HCT116 (cell line): Measurements from ENCODE around the gene TRMU. TPM values are rescaled to one million over a fixed set of nuclear protein-coding genes. Genes with fewer than 3 reads are reported as not detected.

ENCODE experiments used
- ATAC-seq: fragments of 200-7000 bp; cut with Tn5 transposase; 2 replicates; pipeline ENCODE4 v1.9.1; 2020; ENCODE audit warnings: mild to moderate bottlenecking, moderate library complexity
- BruUV-seq: library from RNA; stranded (reverse); fragments of 400-500 nt; replicated peaks from 2 replicates; lab custom pipeline; 2021; lab: Mats Ljungman, UMichigan
- CTCF ChIA-PET: fragments of 300-600 bp; sonication (Branson Sonifier 250); formaldehyde crosslinking; loops from one replicate; lab custom pipeline; 2021; ENCODE audit warnings: antibody characterized with exemption; lab: Charles Lee
- POLR2A ChIA-PET: fragments of 300-600, 350-600 bp; sonication (Branson Sonifier 250); formaldehyde crosslinking; loops from one replicate; lab custom pipeline; 2021; ENCODE audit warnings: antibody characterized with exemption; lab: Charles Lee
- RAD21 ChIA-PET, 2 experiments: fragments of 300-600 bp; sonication (Branson Sonifier 250); formaldehyde crosslinking; loops; one replicate each; lab custom pipeline; 2023; ENCODE audit warnings: low total read pairs in 2 of 2; ENCODE audit not compliant: uncharacterized antibody in 2 of 2, unreplicated experiment in 2 of 2, low non-redundant PET in 1 of 2; lab: Charles Lee
- DNase-seq: peaks from one replicate; pipeline ENCODE4 v3.0.0-alpha.2; 2010; ENCODE audit warnings: low read depth, low spot score
- H2AFZ ChIP-seq: fragments of 200-600 bp; shearing (Covaris generic), sonication (generic); 2 replicates; pipeline ENCODE4 v1.6.1; 2017; ENCODE audit warnings: low read depth, mixed run types, mixed read lengths, antibody characterized with exemption, low read length; ENCODE audit not compliant: poor library complexity, severe bottlenecking
- H3K27ac ChIP-seq: 2 replicates; pipeline ENCODE4 v1.5.1; 2012; ENCODE audit warnings: low read depth, low read length
- H3K27me3 ChIP-seq: fragments of 200-600 bp; sonication (generic); 2 replicates; pipeline ENCODE4 v1.6.1; 2016; ENCODE audit warnings: mixed run types, low read length, mixed read lengths; ENCODE audit not compliant: insufficient read depth
- H3K36me3 ChIP-seq, 2 experiments: fragments of 200-500 bp in 1 of 2; fragments of 200-600 bp in 1 of 2; sonication (Bioruptor generic) in 1 of 2; sonication (generic) in 1 of 2; 2 replicates each; pipeline versions ENCODE4 v1.5.1 to v1.6.1; 2014 to 2016; ENCODE audit warnings: low read length in 2 of 2, inconsistent platforms in 1 of 2, mixed read lengths in 1 of 2, mixed run types in 1 of 2; ENCODE audit not compliant: insufficient read depth in 2 of 2, control insufficient read depth in 1 of 2
- H3K4me1 ChIP-seq, 2 experiments: fragments of 200-600 bp in 1 of 2; sonication (generic) in 1 of 2; 2 replicates each; pipeline versions ENCODE4 v1.5.1 to v1.6.1; 2012 to 2017; ENCODE audit warnings: low read length in 2 of 2, inconsistent platforms in 1 of 2, mild to moderate bottlenecking in 1 of 2, mixed read lengths in 1 of 2, mixed run types in 1 of 2, moderate library complexity in 1 of 2; ENCODE audit not compliant: insufficient read depth in 2 of 2, control insufficient read depth in 1 of 2
- H3K4me2 ChIP-seq: fragments of 200-600 bp; sonication (generic); 2 replicates; pipeline ENCODE4 v1.6.1; 2017; ENCODE audit warnings: mixed run types, low read length, mixed read lengths
- H3K4me3 ChIP-seq, 2 experiments: fragments of 200-600 bp in 1 of 2; sonication (generic) in 1 of 2; replicated peaks in 1 of 2; 2 replicates each; pipeline ENCODE4 v1.5.1; 2011 to 2016; ENCODE audit warnings: low read length in 2 of 2, control low read depth in 1 of 2, low read depth in 1 of 2, mild to moderate bottlenecking in 1 of 2, mixed read lengths in 1 of 2, mixed run types in 1 of 2
- H3K79me2 ChIP-seq: fragments of 200-600 bp; sonication (generic); 2 replicates; pipeline ENCODE4 v1.6.1; 2017; ENCODE audit warnings: mild to moderate bottlenecking, mixed run types, low read length, moderate library complexity, mixed read lengths; ENCODE audit not compliant: insufficient read depth
- H3K9ac ChIP-seq: fragments of 200-600 bp; sonication (generic); 2 replicates; pipeline ENCODE4 v1.6.1; 2016; ENCODE audit warnings: low read length, mixed read lengths
- H3K9me2 ChIP-seq: fragments of 200-600 bp; sonication (generic), shearing (Covaris generic); 2 replicates; pipeline ENCODE4 v1.6.1; 2017; ENCODE audit warnings: mixed run types, mild to moderate bottlenecking, moderate library complexity; ENCODE audit not compliant: insufficient read depth
- H3K9me3 ChIP-seq, 2 experiments: fragments of 200-500 bp in 1 of 2; fragments of 200-600 bp in 1 of 2; sonication (Bioruptor generic) in 1 of 2; sonication (generic) in 1 of 2; 2 replicates each; pipeline ENCODE4 v1.6.1; 2014 to 2017; ENCODE audit warnings: low read length in 2 of 2, mixed read lengths in 2 of 2, inconsistent platforms in 1 of 2, low read depth in 1 of 2, mild to moderate bottlenecking in 1 of 2, mixed run types in 1 of 2, moderate library complexity in 1 of 2; ENCODE audit not compliant: control insufficient read depth in 1 of 2, insufficient read depth in 1 of 2
- H4K20me1 ChIP-seq: fragments of 200-600 bp; sonication (generic), shearing (Covaris generic); 2 replicates; pipeline ENCODE4 v1.6.1; 2017; ENCODE audit warnings: mixed run types, mild to moderate bottlenecking, moderate library complexity; ENCODE audit not compliant: insufficient read depth
- CEBPB ChIP-seq: IDR thresholded peaks from 2 replicates; pipeline ENCODE4 v1.6.1; 2012; ENCODE audit warnings: low read depth
- ZNF274 ChIP-seq: fragments of 200-500 bp; sonication (Bioruptor generic); IDR thresholded peaks from 2 replicates; pipeline ENCODE4 v1.6.1; 2014; ENCODE audit warnings: mild to moderate bottlenecking, low read depth, low read length, inconsistent platforms
- intact Hi-C: fragments of 100-400 bp; cut with micrococcal nuclease; formaldehyde crosslinking; loops from 2 replicates; pipeline ENCODE4 v1.10.0; 2022
- total RNA-seq: library from RNA; stranded (reverse); gene quantifications from one replicate; pipeline ENCODE4 v1.2.1, GENCODE V29; 2021; ENCODE audit not compliant: unreplicated experiment
- TF ChIP-seq, protein P1 (sequence below): IDR thresholded peaks from 2 replicates; pipeline ENCODE4 v1.6.1; 2012; ENCODE audit warnings: low read depth

The TRMU gene
- total RNA-seq, 1 experiment from 2014 or later: 65.4 TPM

DNA sequence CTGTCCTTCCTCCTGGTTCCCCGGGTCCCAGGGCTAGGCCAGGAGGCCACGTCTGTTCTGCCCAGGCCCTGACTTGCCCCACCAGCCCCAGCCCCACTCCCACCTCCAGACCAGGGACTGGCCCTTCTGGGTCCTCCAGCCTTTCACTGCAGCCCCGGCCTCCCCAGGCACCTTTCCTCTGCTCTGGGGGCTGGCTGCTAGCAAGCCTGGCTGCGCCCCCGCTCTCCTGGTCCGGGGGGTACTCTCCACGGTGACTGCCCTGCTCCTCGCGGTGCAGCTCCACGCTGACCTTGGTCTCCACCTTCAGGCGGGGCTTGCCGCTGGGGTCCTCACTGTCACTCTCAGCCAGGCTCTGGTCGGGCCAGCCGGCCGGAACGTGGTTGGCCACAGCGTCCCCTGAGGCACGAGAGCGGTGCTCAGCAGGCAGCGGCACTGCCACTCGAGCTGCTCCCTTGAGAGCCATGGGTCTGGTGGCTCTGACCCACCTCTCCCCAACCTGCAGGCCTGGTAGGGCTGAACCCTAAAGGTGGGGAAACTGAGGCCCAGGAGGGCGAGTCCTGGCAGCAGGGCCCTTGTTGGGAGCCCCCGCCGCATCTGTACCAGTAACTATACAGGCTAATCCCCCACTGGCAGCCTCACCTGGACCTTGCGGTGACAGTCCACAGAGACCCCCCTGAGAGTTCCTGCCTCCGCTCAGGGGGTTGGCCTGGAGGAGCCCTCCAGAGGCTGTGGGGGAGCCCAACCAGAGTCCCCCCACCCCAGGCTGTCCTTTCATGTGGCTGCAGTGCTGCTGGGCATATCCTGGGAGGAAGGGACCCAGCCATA, 29.0 kb downstream of the TRMU start:
- Histone ChIP-seq H3K9ac (no peak overlapping the region), H4K20me1 (no peaks in the 10 kb centered on the region), H3K9me3 (no peaks in the 10 kb centered on the region), H2AFZ (no peak overlapping the region), H3K9me2 (no peaks in the 10 kb centered on the region), H3K4me2 (no peak overlapping the region), H3K27me3 (no peaks in the 10 kb centered on the region), H3K36me3 (no peaks in the 10 kb centered on the region; a peak in 1 of 4 replicates), H3K79me2 (no peaks in the 10 kb centered on the region), H3K27ac (no peak overlapping the region), H3K4me3 (no peak overlapping the region), H3K4me1 (peaks cover 0 to 9% of the 10 kb centered on the region in 2 experiments; a peak in 2 of 4 replicates)
- no peak for ATAC-seq
- intact Hi-C loops: no loop called here
- DNase-seq: no peak
- ChIA-PET POLR2A (no interaction called here), RAD21 (no interaction called here), CTCF (no interaction called here)
- no peak for TF ChIP-seq ZNF274
- TF ChIP-seq, protein P1, sequence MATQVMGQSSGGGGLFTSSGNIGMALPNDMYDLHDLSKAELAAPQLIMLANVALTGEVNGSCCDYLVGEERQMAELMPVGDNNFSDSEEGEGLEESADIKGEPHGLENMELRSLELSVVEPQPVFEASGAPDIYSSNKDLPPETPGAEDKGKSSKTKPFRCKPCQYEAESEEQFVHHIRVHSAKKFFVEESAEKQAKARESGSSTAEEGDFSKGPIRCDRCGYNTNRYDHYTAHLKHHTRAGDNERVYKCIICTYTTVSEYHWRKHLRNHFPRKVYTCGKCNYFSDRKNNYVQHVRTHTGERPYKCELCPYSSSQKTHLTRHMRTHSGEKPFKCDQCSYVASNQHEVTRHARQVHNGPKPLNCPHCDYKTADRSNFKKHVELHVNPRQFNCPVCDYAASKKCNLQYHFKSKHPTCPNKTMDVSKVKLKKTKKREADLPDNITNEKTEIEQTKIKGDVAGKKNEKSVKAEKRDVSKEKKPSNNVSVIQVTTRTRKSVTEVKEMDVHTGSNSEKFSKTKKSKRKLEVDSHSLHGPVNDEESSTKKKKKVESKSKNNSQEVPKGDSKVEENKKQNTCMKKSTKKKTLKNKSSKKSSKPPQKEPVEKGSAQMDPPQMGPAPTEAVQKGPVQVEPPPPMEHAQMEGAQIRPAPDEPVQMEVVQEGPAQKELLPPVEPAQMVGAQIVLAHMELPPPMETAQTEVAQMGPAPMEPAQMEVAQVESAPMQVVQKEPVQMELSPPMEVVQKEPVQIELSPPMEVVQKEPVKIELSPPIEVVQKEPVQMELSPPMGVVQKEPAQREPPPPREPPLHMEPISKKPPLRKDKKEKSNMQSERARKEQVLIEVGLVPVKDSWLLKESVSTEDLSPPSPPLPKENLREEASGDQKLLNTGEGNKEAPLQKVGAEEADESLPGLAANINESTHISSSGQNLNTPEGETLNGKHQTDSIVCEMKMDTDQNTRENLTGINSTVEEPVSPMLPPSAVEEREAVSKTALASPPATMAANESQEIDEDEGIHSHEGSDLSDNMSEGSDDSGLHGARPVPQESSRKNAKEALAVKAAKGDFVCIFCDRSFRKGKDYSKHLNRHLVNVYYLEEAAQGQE: no peak
- no TSS peak for BruUV-seq

- H3K27ac ChIP-seq: no peak overlapping the region
- ChIA-PET CTCF (no interaction called here), POLR2A (no interaction called here), RAD21 (no interaction called here)
- no peaks in the 10 kb centered on the region for H3K9me3 ChIP-seq
- H3K36me3 ChIP-seq: no peaks in the 10 kb centered on the region; a peak in 1 of 4 replicates
- ATAC-seq (no peak), DNase-seq (no peak)
- intact Hi-C loops: no loop called here
- no peak overlapping the region for H3K9ac ChIP-seq
- no peaks in the 10 kb centered on the region for H3K27me3 ChIP-seq
- H2AFZ ChIP-seq: no peak overlapping the region
- H3K9me2 ChIP-seq: no peaks in the 10 kb centered on the region
- peaks cover 0 to 9% of the 10 kb centered on the region in 2 experiments; a peak in 2 of 4 replicates for H3K4me1 ChIP-seq
- no peak for TF ChIP-seq CEBPB
- BruUV-seq: no TSS peak
- no peaks in the 10 kb centered on the region for H3K79me2 ChIP-seq
- no peaks in the 10 kb centered on the region for H4K20me1 ChIP-seq
- H3K4me3 ChIP-seq: no peak overlapping the region
- H3K4me2 ChIP-seq: no peak overlapping the region
These were observed 29.7 kb downstream of the TRMU start for GRCh38 chr22:46365166-46365624.
